GM18505 (cell line): ENCODE measurements around the gene RPH3AL.

ENCODE experiments used
- ATAC-seq: cut with Tn5 transposase; IDR thresholded peaks from one replicate; pipeline ENCODE4 v1.9.1; 2021; ENCODE audit not compliant: unreplicated experiment
- POLR2A ChIP-seq: IDR thresholded peaks from 4 replicates; pipeline ENCODE4 v1.6.1; 2011; ENCODE audit warnings: borderline replicate concordance; ENCODE audit not compliant: insufficient read depth, insufficient read length; ENCODE audit errors: extremely low read depth

RPH3AL gene, protein sequence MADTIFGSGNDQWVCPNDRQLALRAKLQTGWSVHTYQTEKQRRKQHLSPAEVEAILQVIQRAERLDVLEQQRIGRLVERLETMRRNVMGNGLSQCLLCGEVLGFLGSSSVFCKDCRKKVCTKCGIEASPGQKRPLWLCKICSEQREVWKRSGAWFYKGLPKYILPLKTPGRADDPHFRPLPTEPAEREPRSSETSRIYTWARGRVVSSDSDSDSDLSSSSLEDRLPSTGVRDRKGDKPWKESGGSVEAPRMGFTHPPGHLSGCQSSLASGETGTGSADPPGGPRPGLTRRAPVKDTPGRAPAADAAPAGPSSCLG

DNA sequence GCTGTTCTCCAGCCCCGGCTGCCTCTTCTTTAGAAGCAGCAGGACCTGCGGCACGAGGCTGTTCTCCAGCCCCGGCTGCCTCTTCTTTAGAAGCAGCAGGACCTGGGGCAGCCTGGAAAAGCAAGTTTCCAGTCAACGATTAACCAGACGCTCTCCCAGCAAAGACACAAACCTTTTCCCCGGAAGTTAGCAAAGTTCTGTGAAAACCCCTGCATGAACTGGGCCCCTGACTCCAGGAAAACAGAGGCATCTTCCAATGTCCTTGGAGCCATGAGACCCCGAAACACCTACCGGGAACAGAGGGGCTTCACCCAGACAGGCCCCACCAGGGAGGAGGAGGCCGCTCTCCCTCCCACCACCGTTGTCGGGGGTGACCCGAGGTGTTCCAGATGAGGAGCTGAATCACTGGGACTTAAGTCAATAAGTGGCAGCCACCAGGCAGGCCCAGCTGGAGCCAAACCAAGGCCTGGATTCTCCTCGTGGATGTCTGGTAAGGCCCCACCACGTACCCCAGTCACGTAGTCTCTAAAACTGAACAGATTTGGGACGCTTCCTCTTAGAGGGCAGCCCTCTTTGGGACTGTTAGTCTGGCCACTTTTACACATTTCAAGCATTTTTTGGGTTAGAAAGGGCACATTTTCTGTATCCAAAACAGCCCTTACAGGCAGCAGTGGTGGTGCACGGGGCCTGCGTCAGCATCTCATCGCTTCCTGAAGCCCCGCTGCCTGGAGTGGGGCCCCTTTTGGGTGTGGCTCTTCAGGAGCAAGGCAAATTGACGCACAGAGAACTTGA is at the start of gene RPH3AL:
Gene RPH3AL, minus strand, starts transcription at position 387 of the 792 bp plus-strand sequence. CDS start 25,264 bp downstream, outside the sequence.
- ATAC-seq, result no peak
- no peak for TF ChIP-seq POLR2A

DNA sequence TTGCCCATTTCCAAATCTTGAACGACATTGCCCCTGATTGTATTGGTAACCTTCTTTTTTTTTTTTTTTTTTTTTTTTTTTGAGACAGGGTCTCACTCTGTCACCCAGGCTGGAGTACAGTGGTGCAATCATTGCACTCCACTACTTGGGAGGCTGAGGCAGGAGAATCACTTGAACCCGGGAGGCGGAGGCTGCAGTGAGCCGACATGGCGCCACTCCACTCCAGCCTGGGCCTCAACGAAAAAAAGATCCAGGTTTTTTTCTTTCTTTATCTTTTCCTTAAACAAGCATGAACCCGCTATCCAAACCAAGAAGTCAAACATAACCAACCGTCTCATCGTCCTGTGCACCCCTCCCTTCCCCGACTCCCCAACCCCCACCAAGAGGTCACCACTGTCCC is 47.6 kb upstream of the RPH3AL start:
- no peak for ATAC-seq
- TF ChIP-seq POLR2A, result no peak

DNA sequence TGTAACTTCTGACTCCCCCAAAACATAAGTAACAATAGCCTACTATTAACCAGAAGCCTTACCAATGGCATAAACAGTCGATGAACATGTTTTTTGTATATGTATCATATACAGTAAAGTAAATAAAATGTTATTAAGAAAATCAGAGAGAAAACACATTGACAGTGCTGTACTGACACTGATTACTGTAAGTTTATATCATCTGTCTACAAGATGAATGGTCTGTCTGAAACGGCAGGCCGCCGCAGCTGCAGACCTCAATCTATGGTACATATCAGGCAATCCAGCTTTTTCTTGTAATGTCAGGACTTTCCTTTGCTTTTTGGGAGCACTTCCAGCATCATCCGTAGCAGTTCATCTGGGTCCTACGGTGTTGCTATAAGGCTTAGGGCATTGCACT is 44.2 kb upstream of the RPH3AL start:
- TF ChIP-seq POLR2A, result no peak
- no peak for ATAC-seq

DNA sequence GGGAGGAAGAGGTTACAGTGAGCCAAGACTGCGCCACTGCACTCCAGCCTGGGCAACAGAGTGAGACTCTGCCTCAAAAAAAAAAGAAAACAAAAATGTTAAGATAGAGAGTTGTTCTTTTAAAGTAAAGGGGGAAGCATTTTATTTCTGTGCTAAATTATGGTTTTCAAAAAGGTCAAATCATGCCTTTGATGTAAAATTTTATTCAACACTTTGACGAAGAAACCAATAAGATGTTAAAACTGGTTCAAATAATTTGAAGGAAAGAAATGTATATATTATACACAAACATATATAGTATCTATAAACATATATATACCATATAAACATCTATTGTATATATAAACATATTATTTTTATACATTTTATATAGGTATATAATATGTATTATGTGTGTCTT is 43.4 kb upstream of the RPH3AL start:
- ATAC-seq, result no peak
- no peak for TF ChIP-seq POLR2A

DNA sequence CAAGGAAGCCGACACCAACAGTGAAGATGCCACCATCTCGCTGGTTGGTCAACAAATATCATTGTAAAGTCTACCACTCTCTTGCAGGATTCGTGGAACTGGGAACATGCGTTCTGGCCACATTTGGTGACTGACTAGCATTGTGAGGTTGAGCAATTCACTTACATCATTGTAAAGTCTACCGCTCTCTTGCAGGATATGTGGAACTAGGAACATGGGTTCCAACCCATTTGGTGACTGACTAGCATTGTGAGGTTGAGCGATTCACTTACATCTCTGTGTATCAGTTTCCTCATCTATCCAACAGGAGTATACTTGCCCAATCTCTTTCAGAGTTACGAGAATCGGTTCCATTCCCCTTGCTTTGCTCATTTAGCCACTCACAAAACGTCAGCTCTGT is 42.6 kb upstream of the RPH3AL start:
- TF ChIP-seq POLR2A, result no peak
- ATAC-seq, result no peak

DNA sequence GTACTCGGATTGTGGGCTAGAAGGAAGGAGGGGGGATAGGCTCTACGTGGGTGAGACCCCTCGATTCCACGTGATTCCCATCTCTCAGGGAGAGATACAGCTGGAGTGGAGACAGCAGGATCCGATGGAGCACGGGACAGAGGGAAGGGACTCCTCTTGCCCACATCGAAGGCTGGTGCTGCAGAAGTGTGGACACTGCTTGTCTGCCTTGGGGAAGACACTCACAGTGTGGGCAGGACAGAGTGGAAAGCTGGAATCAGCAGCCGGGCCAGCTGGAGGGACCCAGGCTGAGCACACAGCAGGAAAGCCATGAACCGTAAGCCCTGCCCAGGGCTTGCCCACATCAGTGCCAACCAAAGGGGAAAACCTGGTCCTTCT is 42.1 kb upstream of the RPH3AL start:
- no peak for ATAC-seq
- no peak for TF ChIP-seq POLR2A

DNA sequence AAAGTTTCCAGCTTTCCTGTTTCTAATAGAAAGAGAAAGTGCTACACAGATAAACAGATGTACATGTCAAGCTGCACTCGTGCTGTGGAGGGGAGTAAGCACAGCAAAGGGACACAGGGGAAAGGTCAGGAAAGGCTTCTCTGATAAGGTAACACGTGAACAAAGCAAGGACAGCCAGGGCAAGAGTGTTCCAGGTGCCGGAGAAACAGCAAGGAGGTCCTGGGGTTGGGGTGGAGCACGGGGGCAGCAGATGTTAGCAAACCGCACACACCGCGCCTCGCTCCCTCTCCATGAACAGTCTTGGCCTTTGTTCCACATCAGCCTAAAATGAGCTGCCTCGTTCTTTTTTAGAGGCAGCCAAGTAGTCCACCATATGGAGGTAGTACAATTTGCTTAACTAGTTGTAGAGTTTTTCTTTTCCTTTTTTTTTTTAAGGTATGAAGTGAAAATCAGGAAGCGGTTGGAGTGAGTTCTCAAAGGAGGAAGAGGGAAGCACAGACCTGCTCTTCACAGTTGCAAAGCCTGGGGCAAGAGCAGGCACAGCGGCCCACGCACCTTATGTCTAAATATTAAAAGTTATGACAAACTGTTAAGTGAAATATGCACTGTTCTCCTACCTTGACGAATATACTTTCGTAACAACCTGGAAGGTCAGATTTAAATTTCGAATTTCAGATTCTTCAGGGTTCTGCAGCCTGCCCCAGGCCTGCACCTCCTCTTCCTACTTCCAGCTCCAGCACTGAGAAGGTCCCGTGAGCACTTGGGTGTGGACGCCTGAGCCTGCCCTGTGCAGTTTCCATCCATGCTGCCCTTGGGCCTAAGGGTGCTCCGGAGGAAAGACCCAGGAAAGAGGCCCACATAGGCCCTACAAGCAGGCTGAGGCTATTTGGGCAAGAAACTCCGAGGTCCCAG is 41.5 kb upstream of the RPH3AL start:
- TF ChIP-seq POLR2A, result no peak
- no peak for ATAC-seq

DNA sequence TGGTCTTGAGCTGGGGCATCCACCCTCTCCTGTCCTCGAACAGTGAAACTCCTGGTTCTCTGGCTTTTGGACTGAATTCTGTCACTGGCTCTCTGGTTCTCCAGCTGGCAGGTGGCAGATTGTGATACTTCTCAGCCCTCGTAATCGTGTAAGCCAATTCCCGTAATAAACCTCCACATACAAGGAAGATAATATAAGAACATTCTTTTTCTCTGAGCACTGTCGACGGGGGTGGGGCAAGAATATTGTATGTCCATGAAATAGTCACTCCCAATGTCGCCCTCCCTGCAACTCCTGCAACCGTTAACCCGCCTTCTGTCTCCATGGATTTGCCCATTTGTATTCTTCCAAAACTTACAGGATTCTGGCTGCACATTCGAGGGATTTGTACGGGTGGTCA is 39.2 kb upstream of the RPH3AL start:
- no peak for ATAC-seq
- TF ChIP-seq POLR2A, result no peak

DNA sequence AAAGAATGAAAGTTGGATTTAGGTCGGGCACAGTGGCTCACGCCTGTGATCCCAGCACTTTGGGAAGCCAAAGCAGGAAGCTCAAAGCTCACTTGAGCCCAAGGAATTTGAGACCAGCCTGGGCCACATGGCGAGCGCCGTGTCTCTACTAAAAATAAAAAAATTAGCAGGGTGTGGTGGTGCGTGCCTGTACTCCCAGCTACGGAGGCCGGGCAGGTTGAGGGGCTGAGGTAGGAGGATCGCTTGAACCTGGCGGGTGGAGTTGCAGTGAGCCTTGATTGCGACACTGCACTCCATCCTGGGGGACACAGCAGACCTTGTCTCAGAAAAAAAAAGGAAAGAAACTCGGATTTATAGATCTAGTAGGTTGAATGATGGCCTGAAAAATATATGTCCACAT is 37.4 kb upstream of the RPH3AL start:
- no peak for ATAC-seq
- no peak for TF ChIP-seq POLR2A

DNA sequence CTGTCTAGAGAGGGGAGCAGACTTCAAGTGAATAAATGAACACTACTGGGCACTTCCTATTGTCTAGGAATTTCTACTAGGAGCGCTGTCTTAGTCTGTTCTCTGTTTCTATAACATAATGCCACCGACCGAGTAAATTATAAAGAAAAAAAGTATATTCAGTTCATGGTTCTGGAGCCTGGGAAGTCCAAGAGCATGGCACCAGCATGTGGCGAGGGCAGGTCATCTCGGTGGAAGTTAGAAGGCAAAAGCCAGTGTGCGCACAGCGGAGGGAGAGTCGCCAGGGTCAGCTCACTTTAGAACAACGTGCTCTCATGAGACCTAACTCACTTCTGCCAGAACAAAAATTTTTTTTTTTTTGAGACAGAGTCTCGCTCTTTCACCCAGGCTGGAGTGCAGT is 35.5 kb upstream of the RPH3AL start:
- no peak for TF ChIP-seq POLR2A
- ATAC-seq, result no peak

DNA sequence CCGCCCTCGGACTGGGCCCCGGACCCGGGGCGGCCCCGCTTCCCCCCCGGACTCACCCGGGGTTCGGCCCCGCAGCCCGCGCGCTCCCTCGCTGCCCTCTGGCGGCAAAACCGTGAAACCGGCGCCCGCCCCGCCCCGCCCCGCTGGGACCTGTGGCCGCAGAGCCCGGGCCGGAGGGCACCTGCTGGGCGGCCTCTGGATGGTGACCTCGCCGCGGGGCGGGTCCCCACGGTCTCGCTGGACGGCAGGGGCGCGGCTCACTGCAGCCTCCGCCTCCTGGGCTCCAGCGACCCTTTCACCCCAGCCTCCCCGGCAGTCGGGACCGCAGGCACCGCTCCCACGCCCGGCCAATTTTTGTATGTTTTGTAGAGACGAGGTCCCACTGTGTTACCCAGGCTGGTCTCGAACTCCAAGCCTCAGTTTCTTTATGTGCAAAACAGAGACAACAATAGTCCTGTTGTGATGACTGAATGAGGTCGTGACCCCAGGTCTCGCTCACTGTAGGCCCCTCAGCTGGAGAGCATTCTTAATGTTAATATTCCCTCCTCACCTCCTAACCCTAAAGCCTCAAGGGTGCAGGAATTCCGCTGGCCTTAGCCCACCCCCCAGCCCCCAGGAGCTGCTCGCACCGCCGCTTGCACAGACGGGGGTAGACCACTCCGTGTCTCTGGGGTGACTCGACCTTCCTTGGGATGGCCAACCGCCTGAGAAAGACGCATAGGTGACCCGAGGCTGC is 33.7 kb upstream of the RPH3AL start:
- TF ChIP-seq POLR2A, result no peak
- ATAC-seq, result peak; percentile 55

DNA sequence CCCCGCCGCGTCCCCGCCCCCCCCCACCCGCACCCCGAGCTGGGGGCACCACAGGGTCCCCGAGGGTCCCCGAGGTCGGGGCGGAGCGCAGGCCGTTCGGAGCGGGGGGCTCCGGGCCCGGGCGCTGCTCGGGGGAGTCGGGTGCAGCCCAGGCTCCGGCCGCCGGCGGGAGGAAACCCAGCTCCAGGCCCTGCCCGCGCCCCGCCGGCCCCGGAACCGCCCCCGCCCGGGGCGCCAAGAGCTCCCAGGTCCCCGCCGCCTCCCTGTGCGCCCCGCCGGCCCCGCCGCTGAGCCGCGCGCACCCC is 33.2 kb upstream of the RPH3AL start:
- TF ChIP-seq POLR2A, result no peak
- ATAC-seq, result peak; percentile 24
